Measurements from ENCODE around the gene FAM234B. TPM values are rescaled to one million over a fixed set of nuclear protein-coding genes. Genes with fewer than 3 reads are reported as not detected.

FAM234B gene
- total RNA-seq, 1 experiment from 2014 or later, result 7.5 TPM

- intact Hi-C loops (cut with micrococcal nuclease; ENCODE audit: unreplicated experiment), result no loop called here
- Histone ChIP-seq H4K20me1 (ENCODE audit: insufficient read depth) (no peaks in the 10 kb centered on the region), H3K9me3 (ENCODE audit: insufficient read depth, low read depth) (peaks cover 8% of the 10 kb centered on the region; the same call in 1 of the 2 replicates), H3K36me3 (ENCODE audit: low read depth) (no peaks in the 10 kb centered on the region), H3K4me1 (replicated peaks; ENCODE audit: insufficient read depth) (0 out of 2 replicates have a peak, but pooled peaks cover under 1% of the 10 kb centered on the region), H3K27me3 (ENCODE audit: insufficient read depth, low read depth) (no peaks in the 10 kb centered on the region), H3K4me2 (no peak overlapping the region), H3K4me3 (no peak overlapping the region), H2AFZ (no peak overlapping the region), H3K79me2 (ENCODE audit: low read depth) (no peaks in the 10 kb centered on the region), H3K27ac (no peak overlapping the region), H3K9me2 (ENCODE audit: insufficient read depth) (no peaks in the 10 kb centered on the region), H3F3A (ENCODE audit: insufficient read depth, low read depth) (peaks cover 3% of the 10 kb centered on the region)
- no peak for DNase-seq
- no peak for TF ChIP-seq EZH2 (IDR thresholded peaks at IDR 0.05; ENCODE audit: low read depth)
- TF ChIP-seq, protein P1, sequence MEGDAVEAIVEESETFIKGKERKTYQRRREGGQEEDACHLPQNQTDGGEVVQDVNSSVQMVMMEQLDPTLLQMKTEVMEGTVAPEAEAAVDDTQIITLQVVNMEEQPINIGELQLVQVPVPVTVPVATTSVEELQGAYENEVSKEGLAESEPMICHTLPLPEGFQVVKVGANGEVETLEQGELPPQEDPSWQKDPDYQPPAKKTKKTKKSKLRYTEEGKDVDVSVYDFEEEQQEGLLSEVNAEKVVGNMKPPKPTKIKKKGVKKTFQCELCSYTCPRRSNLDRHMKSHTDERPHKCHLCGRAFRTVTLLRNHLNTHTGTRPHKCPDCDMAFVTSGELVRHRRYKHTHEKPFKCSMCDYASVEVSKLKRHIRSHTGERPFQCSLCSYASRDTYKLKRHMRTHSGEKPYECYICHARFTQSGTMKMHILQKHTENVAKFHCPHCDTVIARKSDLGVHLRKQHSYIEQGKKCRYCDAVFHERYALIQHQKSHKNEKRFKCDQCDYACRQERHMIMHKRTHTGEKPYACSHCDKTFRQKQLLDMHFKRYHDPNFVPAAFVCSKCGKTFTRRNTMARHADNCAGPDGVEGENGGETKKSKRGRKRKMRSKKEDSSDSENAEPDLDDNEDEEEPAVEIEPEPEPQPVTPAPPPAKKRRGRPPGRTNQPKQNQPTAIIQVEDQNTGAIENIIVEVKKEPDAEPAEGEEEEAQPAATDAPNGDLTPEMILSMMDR (conservative IDR thresholded peaks at IDR 0.05), result no peak
- POLR2A ChIA-PET (ENCODE audit: unreplicated experiment), result no interaction called here
- no TSS peak for BruUV-seq (replicated peaks)
- CTCF ChIA-PET, result no interaction called here
Measured at GRCh38 chr12:13112968-13113367, 68.8 kb downstream of the FAM234B start.

GRCh38 chr12:13114251-13115052, 70.3 kb downstream of the FAM234B start:
- Histone ChIP-seq H3K9me3 (ENCODE audit: insufficient read depth, low read depth) (0 out of 2 replicates have a peak, but pooled peaks cover 3% of the 10 kb centered on the region), H3K36me3 (ENCODE audit: low read depth) (no peaks in the 10 kb centered on the region), H3K79me2 (ENCODE audit: low read depth) (no peaks in the 10 kb centered on the region), H3K9me2 (ENCODE audit: insufficient read depth) (no peaks in the 10 kb centered on the region), H3F3A (ENCODE audit: insufficient read depth, low read depth) (peaks cover 9% of the 10 kb centered on the region), H3K27me3 (ENCODE audit: insufficient read depth, low read depth) (no peaks in the 10 kb centered on the region), H2AFZ (no peak overlapping the region), H3K27ac (no peak overlapping the region), H3K4me1 (replicated peaks; ENCODE audit: insufficient read depth) (peaks cover 15% of the 10 kb centered on the region), H3K4me2 (no peak overlapping the region), H3K4me3 (no peak overlapping the region), H4K20me1 (ENCODE audit: insufficient read depth) (no peaks in the 10 kb centered on the region)
- CTCF ChIA-PET, result no interaction called here
- POLR2A ChIA-PET (ENCODE audit: unreplicated experiment), result interaction anchor here (0.5 kb wide), 1 partner anchor 102 kb away, joined by 3 read pairs; no protein-coding TSS in a partner anchor
- TF ChIP-seq EZH2 (IDR thresholded peaks at IDR 0.05; ENCODE audit: low read depth), result no peak
- TF ChIP-seq, protein P1 (conservative IDR thresholded peaks at IDR 0.05), result no peak
- BruUV-seq (replicated peaks), result no TSS peak
- intact Hi-C loops (cut with micrococcal nuclease; ENCODE audit: unreplicated experiment), result no loop called here
- DNase-seq, result no peak

GRCh38 chr12:13116259-13116658, 72.1 kb downstream of the FAM234B start:
- CTCF ChIA-PET, result interaction anchor here (1.0 kb wide), 1 partner anchor 19 kb away, joined by 3 read pairs; no protein-coding TSS in a partner anchor
- Histone ChIP-seq H3K9me3 (ENCODE audit: insufficient read depth, low read depth) (no peaks in the 10 kb centered on the region), H3K4me1 (replicated peaks; ENCODE audit: insufficient read depth) (peaks cover 20% of the 10 kb centered on the region), H2AFZ (no peak overlapping the region), H3K79me2 (ENCODE audit: low read depth) (no peaks in the 10 kb centered on the region), H3K27ac (no peak overlapping the region), H4K20me1 (ENCODE audit: insufficient read depth) (no peaks in the 10 kb centered on the region), H3K9me2 (ENCODE audit: insufficient read depth) (no peaks in the 10 kb centered on the region), H3K4me3 (no peak overlapping the region), H3F3A (ENCODE audit: insufficient read depth, low read depth) (peaks cover 9% of the 10 kb centered on the region), H3K4me2 (no peak overlapping the region), H3K36me3 (ENCODE audit: low read depth) (no peaks in the 10 kb centered on the region), H3K27me3 (ENCODE audit: insufficient read depth, low read depth) (no peaks in the 10 kb centered on the region)
- DNase-seq, result no peak
- POLR2A ChIA-PET (ENCODE audit: unreplicated experiment), result interaction anchor here (0.6 to 1.0 kb wide), 4 partner anchors 19 to 133 kb away, joined by 3 to 6 read pairs (median 4); partner anchors contain the start of gene EMP1
- TF ChIP-seq EZH2 (IDR thresholded peaks at IDR 0.05; ENCODE audit: low read depth), result no peak
- TF ChIP-seq, protein P1 (conservative IDR thresholded peaks at IDR 0.05), result no peak
- intact Hi-C loops (cut with micrococcal nuclease; ENCODE audit: unreplicated experiment), result no loop called here
- no TSS peak for BruUV-seq (replicated peaks)
